Osteocyte (in vitro differentiated cells): ENCODE measurements around the gene CACNA1H. TPM values are rescaled to one million over a fixed set of nuclear protein-coding genes. Genes with fewer than 3 reads are reported as not detected.
"Not testable (repeated sequence)": the region's sequence is repeated elsewhere in the genome, so short reads cannot be mapped to it uniquely, and the experiment has no call there.

ENCODE experiments used
- DNase-seq: peaks from one replicate; pipeline ENCODE4 v3.0.0; 2021; ENCODE audit warnings: mixed read lengths; ENCODE audit not compliant: unreplicated experiment; ENCODE audit errors: extremely low spot score
- H3K27ac Mint-ChIP-seq: one replicate; pipeline ENCODE4 v1.8.0; 2021; ENCODE audit warnings: mild to moderate bottlenecking, mixed read lengths; ENCODE audit not compliant: unreplicated experiment
- H3K27me3 Mint-ChIP-seq: one replicate; pipeline ENCODE4 v1.8.0; 2021; ENCODE audit warnings: mixed read lengths; ENCODE audit not compliant: unreplicated experiment
- H3K36me3 Mint-ChIP-seq: one replicate; pipeline ENCODE4 v1.8.0; 2021; ENCODE audit warnings: mixed read lengths; ENCODE audit not compliant: unreplicated experiment
- H3K4me1 Mint-ChIP-seq: one replicate; pipeline ENCODE4 v1.8.0; 2021; ENCODE audit warnings: mixed read lengths; ENCODE audit not compliant: unreplicated experiment
- H3K4me3 Mint-ChIP-seq: one replicate; pipeline ENCODE4 v1.8.0; 2021; ENCODE audit warnings: mild to moderate bottlenecking, moderate library complexity, mixed read lengths; ENCODE audit not compliant: unreplicated experiment
- H3K9me3 Mint-ChIP-seq: one replicate; pipeline ENCODE4 v1.8.0; 2021; ENCODE audit warnings: mixed read lengths; ENCODE audit not compliant: unreplicated experiment
- total RNA-seq: library from RNA; stranded (reverse); gene quantifications from 2 replicates; pipeline ENCODE4 v1.2.1, GENCODE V29; 2021
- TF ChIP-seq, protein P1 (sequence below): fragments of 200-600 bp; sonication (generic); IDR thresholded peaks from 2 replicates; pipeline ENCODE4 v1.5.0; 2021; ENCODE audit warnings: antibody characterized with exemption, mild to moderate bottlenecking, moderate library complexity

CACNA1H gene
- total RNA-seq, 1 donor from 2014 or later, result 21.2 TPM

DNA sequence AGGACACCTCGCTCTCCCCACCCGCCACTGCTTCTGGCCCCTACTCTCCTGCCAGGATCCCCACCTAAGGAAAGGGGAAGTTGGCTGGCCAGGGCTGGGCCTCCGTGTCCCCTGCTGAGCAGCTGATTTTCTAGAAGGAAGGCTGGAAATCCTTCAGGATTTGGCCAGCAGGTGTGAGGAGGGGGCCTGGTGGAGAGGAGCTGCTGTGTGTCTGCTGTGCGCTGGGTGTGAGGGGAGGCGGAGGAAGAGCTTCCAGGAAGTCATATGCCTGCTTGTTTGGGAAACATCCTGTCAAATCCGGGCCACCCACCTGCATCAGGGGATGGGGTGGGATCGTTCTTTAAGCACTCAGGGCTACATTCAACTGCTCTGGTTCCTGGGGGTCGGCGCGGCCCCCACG lies 43.6 kb downstream of the CACNA1H start:
- DNase-seq, result no peak
- peaks cover 4% of the 10 kb centered on the region for H3K36me3 Mint-ChIP-seq
- H3K27me3 Mint-ChIP-seq, result no peaks in the 10 kb centered on the region
- no peak overlapping the region for H3K4me3 Mint-ChIP-seq
- no peak overlapping the region for H3K27ac Mint-ChIP-seq
- no peaks in the 10 kb centered on the region for H3K4me1 Mint-ChIP-seq
- no peaks in the 10 kb centered on the region for H3K9me3 Mint-ChIP-seq
- TF ChIP-seq, protein P1, sequence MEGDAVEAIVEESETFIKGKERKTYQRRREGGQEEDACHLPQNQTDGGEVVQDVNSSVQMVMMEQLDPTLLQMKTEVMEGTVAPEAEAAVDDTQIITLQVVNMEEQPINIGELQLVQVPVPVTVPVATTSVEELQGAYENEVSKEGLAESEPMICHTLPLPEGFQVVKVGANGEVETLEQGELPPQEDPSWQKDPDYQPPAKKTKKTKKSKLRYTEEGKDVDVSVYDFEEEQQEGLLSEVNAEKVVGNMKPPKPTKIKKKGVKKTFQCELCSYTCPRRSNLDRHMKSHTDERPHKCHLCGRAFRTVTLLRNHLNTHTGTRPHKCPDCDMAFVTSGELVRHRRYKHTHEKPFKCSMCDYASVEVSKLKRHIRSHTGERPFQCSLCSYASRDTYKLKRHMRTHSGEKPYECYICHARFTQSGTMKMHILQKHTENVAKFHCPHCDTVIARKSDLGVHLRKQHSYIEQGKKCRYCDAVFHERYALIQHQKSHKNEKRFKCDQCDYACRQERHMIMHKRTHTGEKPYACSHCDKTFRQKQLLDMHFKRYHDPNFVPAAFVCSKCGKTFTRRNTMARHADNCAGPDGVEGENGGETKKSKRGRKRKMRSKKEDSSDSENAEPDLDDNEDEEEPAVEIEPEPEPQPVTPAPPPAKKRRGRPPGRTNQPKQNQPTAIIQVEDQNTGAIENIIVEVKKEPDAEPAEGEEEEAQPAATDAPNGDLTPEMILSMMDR, result no peak

DNA sequence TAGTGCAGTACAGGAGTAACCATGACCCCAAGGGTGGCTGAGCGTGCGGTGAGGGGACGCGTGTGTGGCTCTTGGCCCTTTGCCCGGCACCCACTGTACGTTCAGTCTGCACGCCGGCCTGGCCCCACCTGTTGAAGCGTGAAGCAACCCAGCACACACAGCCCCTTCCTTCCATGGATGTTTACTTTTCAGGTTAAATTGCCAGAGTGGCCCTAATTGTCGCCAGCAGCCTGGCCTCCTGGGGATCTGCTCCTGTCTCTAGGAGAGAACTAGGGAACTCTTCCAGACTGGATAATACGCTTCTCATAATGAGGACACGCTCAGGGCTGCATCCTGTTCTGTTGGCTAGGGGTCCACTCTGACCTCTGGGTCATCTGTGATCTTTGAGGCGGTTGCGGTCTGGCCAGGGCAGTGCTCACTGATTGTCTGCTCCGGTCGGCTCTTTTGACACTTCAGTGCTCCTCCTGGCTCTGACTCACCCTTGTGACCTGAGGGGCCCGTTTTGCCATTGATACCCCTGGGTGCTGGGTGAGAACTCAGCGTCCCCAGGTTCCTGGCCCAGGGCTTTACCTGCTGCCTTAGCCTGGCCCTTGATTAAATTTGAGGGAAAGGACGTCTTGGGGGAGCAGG lies 44.4 kb downstream of the CACNA1H start:
- Mint-ChIP-seq H3K4me3 (no peak overlapping the region), H3K9me3 (no peaks in the 10 kb centered on the region), H3K27ac (no peak overlapping the region), H3K27me3 (no peaks in the 10 kb centered on the region), H3K4me1 (no peaks in the 10 kb centered on the region), H3K36me3 (peaks cover 5% of the 10 kb centered on the region)
- TF ChIP-seq, protein P1, result no peak
- DNase-seq, result no peak

DNA sequence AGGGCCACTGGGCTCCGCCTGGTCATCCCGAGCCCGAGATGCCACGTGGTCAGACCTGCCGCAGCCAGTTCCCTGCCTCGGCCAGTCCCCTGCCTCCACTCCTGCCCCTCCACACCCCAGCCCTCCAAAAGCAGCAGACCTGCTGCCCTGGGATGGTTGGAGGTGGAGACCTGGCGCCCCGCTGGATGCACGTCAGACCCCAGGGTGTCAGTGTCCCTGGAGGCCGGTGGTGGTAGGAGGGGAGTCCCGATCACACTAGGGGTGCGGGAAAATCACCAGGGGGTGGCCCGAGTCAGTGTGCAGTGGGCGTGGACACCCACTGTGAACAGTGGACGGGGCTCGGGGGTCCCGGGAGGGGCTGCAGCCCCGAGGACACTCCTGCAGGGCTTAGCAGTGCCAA lies 45.3 kb downstream of the CACNA1H start:
- Mint-ChIP-seq H3K27ac (no peak overlapping the region), H3K4me1 (no peaks in the 10 kb centered on the region), H3K9me3 (no peaks in the 10 kb centered on the region), H3K4me3 (no peak overlapping the region), H3K36me3 (peaks cover 5% of the 10 kb centered on the region), H3K27me3 (no peaks in the 10 kb centered on the region)
- no peak for DNase-seq
- TF ChIP-seq, protein P1, result no peak

DNA sequence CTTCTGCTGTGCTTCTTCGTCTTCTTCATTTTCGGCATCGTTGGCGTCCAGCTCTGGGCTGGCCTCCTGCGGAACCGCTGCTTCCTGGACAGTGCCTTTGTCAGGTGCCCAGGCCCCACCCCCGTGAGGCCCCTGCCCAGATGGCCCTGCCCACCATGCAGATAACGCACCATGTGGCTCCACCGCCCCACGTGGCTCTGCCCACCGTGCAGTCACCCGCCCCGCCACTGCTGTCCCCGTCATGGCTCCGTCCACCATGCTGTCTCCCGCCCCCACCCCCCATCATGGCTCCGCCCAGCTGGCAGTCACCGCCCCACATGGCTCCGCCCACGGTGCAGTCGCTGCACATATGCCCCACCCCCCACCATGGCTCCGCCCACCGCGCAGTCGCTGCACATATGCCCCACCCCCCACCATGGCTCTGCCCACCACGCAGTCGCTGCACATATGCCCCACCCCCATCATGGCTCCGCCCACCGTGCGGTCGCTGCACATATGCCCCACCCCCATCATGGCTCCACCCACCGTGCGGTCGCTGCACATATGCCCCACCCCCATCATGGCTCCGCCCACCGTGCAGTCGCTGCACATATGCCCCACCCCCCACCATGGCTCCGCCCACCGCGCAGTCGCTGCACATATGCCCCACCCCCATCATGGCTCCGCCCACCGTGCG lies 45.9 kb downstream of the CACNA1H start:
- H3K27me3 Mint-ChIP-seq, H3K4me3 Mint-ChIP-seq, H3K36me3 Mint-ChIP-seq, H3K27ac Mint-ChIP-seq, H3K4me1 Mint-ChIP-seq, H3K9me3 Mint-ChIP-seq, DNase-seq: not testable (repeated sequence)

DNA sequence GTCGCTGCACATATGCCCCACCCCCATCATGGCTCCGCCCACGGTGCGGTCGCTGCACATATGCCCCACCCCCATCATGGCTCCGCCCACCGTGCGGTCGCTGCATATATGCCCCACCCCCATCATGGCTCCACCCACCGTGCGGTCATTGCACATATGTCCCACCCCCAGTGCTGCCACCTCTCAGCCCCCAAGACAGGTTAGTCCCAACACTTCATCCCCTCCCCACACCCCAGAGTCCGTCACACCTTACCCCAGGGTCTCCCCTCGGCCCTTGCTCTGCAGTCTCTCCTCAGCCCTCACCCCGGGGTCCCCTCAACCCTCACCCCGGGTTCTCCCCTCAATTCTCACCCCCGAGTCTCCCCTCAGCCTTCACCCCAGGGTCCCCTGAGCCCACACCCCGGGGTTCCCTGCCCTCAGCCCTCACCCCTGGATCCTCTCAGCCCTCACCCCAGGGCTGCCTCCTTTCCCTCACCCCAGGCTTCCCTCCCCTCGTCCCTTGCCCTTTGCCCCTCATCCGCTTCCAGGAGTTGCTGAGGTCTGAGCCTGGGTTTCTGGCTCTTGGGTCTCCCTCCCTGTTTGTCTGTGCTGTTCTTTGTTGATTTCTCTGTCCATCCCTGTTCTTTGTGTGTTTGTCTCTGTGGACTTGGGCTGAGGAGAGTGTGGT lies 46.6 kb downstream of the CACNA1H start:
- DNase-seq, result no peak
- TF ChIP-seq, protein P1, result no peak
- Mint-ChIP-seq H3K27me3 (no peaks in the 10 kb centered on the region), H3K4me3 (no peak overlapping the region), H3K4me1 (no peaks in the 10 kb centered on the region), H3K36me3 (peaks cover 5% of the 10 kb centered on the region), H3K27ac (no peak overlapping the region), H3K9me3 (no peaks in the 10 kb centered on the region)
